NCI-H345 treated with DMSO at 0.1 percent for 48 hours (cell line): ENCODE results near the gene CROCC.

Source experiments
- DNase-seq: peaks from one replicate; lab custom pipeline; 2025; ENCODE audit not compliant: unreplicated experiment; lab: John Stamatoyannopoulos, UW

CROCC gene

GRCh38 chr1:17008208-17008855 lies 86.6 kb downstream of the CROCC start:
- DNase-seq = no peak

- DNase-seq = no peak
Measured at GRCh38 chr1:17009706-17010105, 88.0 kb downstream of the CROCC start.

- no peak for DNase-seq
Measured at GRCh38 chr1:17011092-17011438, 89.3 kb downstream of the CROCC start.

- DNase-seq = peak; percentile 80
Measured at GRCh38 chr1:17011439-17012307, 89.9 kb downstream of the CROCC start, which contains the start of gene ATP13A2. ATP13A2 (minus strand) TSS chr1:17011928; CDS start chr1:17011738, 190 bp downstream.

- DNase-seq = no peak
Measured at GRCh38 chr1:17012775-17013490, 91.2 kb downstream of the CROCC start.

- DNase-seq = no peak
Measured at GRCh38 chr1:17013491-17014320, 92.0 kb downstream of the CROCC start.

- DNase-seq = no peak
Measured at GRCh38 chr1:17014671-17015567, 93.2 kb downstream of the CROCC start.

- DNase-seq = no peak
Measured at GRCh38 chr1:17016317-17016661, 94.6 kb downstream of the CROCC start.

- DNase-seq = no peak
Measured at GRCh38 chr1:17017435-17017834, 95.7 kb downstream of the CROCC start.

- DNase-seq = no peak
Measured at GRCh38 chr1:17018849-17019248, 97.1 kb downstream of the CROCC start.

GRCh38 chr1:17020502-17020901 lies 98.8 kb downstream of the CROCC start:
- no peak for DNase-seq

- no peak for DNase-seq
Measured at GRCh38 chr1:17021896-17022295, 100.2 kb downstream of the CROCC start.
